ENCODE data around the gene ADAMTS17.
A peak's percentile ranks its signal among the peaks of the same experiment; 100 is the strongest.

ADAMTS17 gene

GRCh38 chr15:100168787-100169186 lies 173.0 kb downstream of the ADAMTS17 start:
- H3K36me3 Mint-ChIP-seq (ENCODE audit: low read depth), result no peaks in the 10 kb centered on the region
- H3K9me3 Mint-ChIP-seq, result peaks cover 3% of the 10 kb centered on the region
- TF ChIP-seq CTCF (IDR thresholded peaks at IDR 0.05; ENCODE audit: unreplicated experiment in 3 of 3), result no peak
- H3K27me3 Mint-ChIP-seq (ENCODE audit: low read depth), result peaks cover 13% of the 10 kb centered on the region
- peaks cover 11% of the 10 kb centered on the region for H3K4me1 Mint-ChIP-seq
- no peak overlapping the region for H3K27ac Mint-ChIP-seq
- H3K4me3 Mint-ChIP-seq, result no peak overlapping the region

- H3K27ac Mint-ChIP-seq, result peak overlapping the region in 1 of 3 experiments; percentile 61
- peaks cover 13% of the 10 kb centered on the region for H3K27me3 Mint-ChIP-seq (ENCODE audit: low read depth)
- H3K4me3 Mint-ChIP-seq, result no peak overlapping the region
- no peak for TF ChIP-seq CTCF (IDR thresholded peaks at IDR 0.05; ENCODE audit: unreplicated experiment in 3 of 3)
- H3K36me3 Mint-ChIP-seq (ENCODE audit: low read depth), result no peaks in the 10 kb centered on the region
- peaks cover 11% of the 10 kb centered on the region for H3K4me1 Mint-ChIP-seq
- peaks cover 3% of the 10 kb centered on the region for H3K9me3 Mint-ChIP-seq
Observed at GRCh38 chr15:100167884-100168375, 173.8 kb downstream of the ADAMTS17 start.

GRCh38 chr15:100166313-100166712 lies 175.5 kb downstream of the ADAMTS17 start:
- Mint-ChIP-seq H3K27me3 (ENCODE audit: low read depth) (peaks cover 13% of the 10 kb centered on the region), H3K36me3 (ENCODE audit: low read depth) (no peaks in the 10 kb centered on the region), H3K27ac (no peak overlapping the region), H3K4me1 (peaks cover 11% of the 10 kb centered on the region), H3K4me3 (no peak overlapping the region), H3K9me3 (no peaks in the 10 kb centered on the region)
- TF ChIP-seq CTCF (IDR thresholded peaks at IDR 0.05; ENCODE audit: unreplicated experiment in 3 of 3), result no peak

GRCh38 chr15:100163961-100164360 lies 177.8 kb downstream of the ADAMTS17 start:
- TF ChIP-seq CTCF (IDR thresholded peaks at IDR 0.05; ENCODE audit: unreplicated experiment in 3 of 3), result no peak
- no peak overlapping the region for H3K4me3 Mint-ChIP-seq
- H3K9me3 Mint-ChIP-seq, result no peaks in the 10 kb centered on the region

GRCh38 chr15:100160953-100161352 lies 180.8 kb downstream of the ADAMTS17 start:
- H3K27ac Mint-ChIP-seq, result no peak overlapping the region
- H3K4me3 Mint-ChIP-seq, result no peak overlapping the region
- TF ChIP-seq CTCF (IDR thresholded peaks at IDR 0.05; ENCODE audit: unreplicated experiment in 3 of 3), result no peak
- H3K4me1 Mint-ChIP-seq, result peaks cover 16% of the 10 kb centered on the region
- H3K27me3 Mint-ChIP-seq (ENCODE audit: low read depth), result peaks cover 8% of the 10 kb centered on the region
- no peaks in the 10 kb centered on the region for H3K9me3 Mint-ChIP-seq
- no peaks in the 10 kb centered on the region for H3K36me3 Mint-ChIP-seq (ENCODE audit: low read depth)

More at GRCh38 chr15:100163961-100164360, 177.8 kb downstream of the ADAMTS17 start:
- Mint-ChIP-seq H3K4me1 (peaks cover 18% of the 10 kb centered on the region), H3K27me3 (ENCODE audit: low read depth) (peaks cover 9% of the 10 kb centered on the region), H3K36me3 (ENCODE audit: low read depth) (no peaks in the 10 kb centered on the region), H3K27ac (no peak overlapping the region)

- Mint-ChIP-seq H3K27me3 (ENCODE audit: low read depth) (peaks cover 5% of the 10 kb centered on the region), H3K27ac (peak overlapping the region in 1 of 3 experiments; percentile 35), H3K9me3 (no peaks in the 10 kb centered on the region), H3K4me3 (no peak overlapping the region), H3K36me3 (ENCODE audit: low read depth) (no peaks in the 10 kb centered on the region), H3K4me1 (peaks cover 16% of the 10 kb centered on the region)
- TF ChIP-seq CTCF (IDR thresholded peaks at IDR 0.05; ENCODE audit: unreplicated experiment in 3 of 3), result no peak
Observed at GRCh38 chr15:100159436-100159835, 182.3 kb downstream of the ADAMTS17 start.

Measured in nephron (organoid).